ENCODE data around the gene PRAC2. TPM values are rescaled to one million over a fixed set of nuclear protein-coding genes. Genes with fewer than 3 reads are reported as not detected.
A peak's percentile ranks its signal among the peaks of the same experiment; 100 is the strongest.

Gene PRAC2
- total RNA-seq, 1 donor from 2014 or later: not detected

GRCh38 chr17:48723423-48724250, 652 bp downstream of the PRAC2 start:
- FAIRE-seq: no peak

GRCh38 chr17:48724251-48725003, 1.4 kb downstream of the PRAC2 start:
- DNase-seq (ENCODE audit: low read depth) (peak; percentile 41), FAIRE-seq (no peak)
- no peaks in the 10 kb centered on the region for H3K36me3 ChIP-seq (ENCODE audit: control insufficient read depth, insufficient read depth, low read length)
- H3K4me3 ChIP-seq (ENCODE audit: low read depth, low read length): no peak overlapping the region
- TF ChIP-seq CTCF (IDR thresholded peaks at IDR 0.05; ENCODE audit: insufficient read depth, low read length, severe bottlenecking): peak; percentile 72
- peaks cover 90% of the 10 kb centered on the region for H3K27me3 ChIP-seq (ENCODE audit: control insufficient read depth, insufficient read depth, low read length)

More at GRCh38 chr17:48723423-48724250, 652 bp downstream of the PRAC2 start:
- Histone ChIP-seq H3K36me3 (ENCODE audit: control insufficient read depth, insufficient read depth, low read length) (no peaks in the 10 kb centered on the region), H3K4me3 (ENCODE audit: low read depth, low read length) (no peak overlapping the region), H3K27me3 (ENCODE audit: control insufficient read depth, insufficient read depth, low read length) (peaks cover 90% of the 10 kb centered on the region)
- no peak for TF ChIP-seq CTCF (IDR thresholded peaks at IDR 0.05; ENCODE audit: insufficient read depth, low read length, severe bottlenecking)
- no peak for DNase-seq (ENCODE audit: low read depth)

- H3K4me3 ChIP-seq (ENCODE audit: low read depth, low read length): no peak overlapping the region
Observed at GRCh38 chr17:48725004-48725287, 2.0 kb downstream of the PRAC2 start.

GRCh38 chr17:48725288-48726064, 2.5 kb downstream of the PRAC2 start:
- no peaks in the 10 kb centered on the region for H3K36me3 ChIP-seq (ENCODE audit: control insufficient read depth, insufficient read depth, low read length)
- no peak overlapping the region for H3K4me3 ChIP-seq (ENCODE audit: low read depth, low read length)
- DNase-seq (ENCODE audit: low read depth): no peak
- H3K27me3 ChIP-seq (ENCODE audit: control insufficient read depth, insufficient read depth, low read length): peaks cover 92% of the 10 kb centered on the region
- no peak for TF ChIP-seq CTCF (IDR thresholded peaks at IDR 0.05; ENCODE audit: insufficient read depth, low read length, severe bottlenecking)
- FAIRE-seq: no peak

More at GRCh38 chr17:48725004-48725287, 2.0 kb downstream of the PRAC2 start:
- H3K27me3 ChIP-seq (ENCODE audit: control insufficient read depth, insufficient read depth, low read length): peaks cover 92% of the 10 kb centered on the region
- FAIRE-seq (no peak), DNase-seq (ENCODE audit: low read depth) (no peak)
- no peaks in the 10 kb centered on the region for H3K36me3 ChIP-seq (ENCODE audit: control insufficient read depth, insufficient read depth, low read length)
- no peak for TF ChIP-seq CTCF (IDR thresholded peaks at IDR 0.05; ENCODE audit: insufficient read depth, low read length, severe bottlenecking)

- FAIRE-seq: no peak
- Histone ChIP-seq H3K36me3 (ENCODE audit: control insufficient read depth, insufficient read depth, low read length) (no peaks in the 10 kb centered on the region), H3K27me3 (ENCODE audit: control insufficient read depth, insufficient read depth, low read length) (peaks cover 87% of the 10 kb centered on the region), H3K4me3 (ENCODE audit: low read depth, low read length) (no peak overlapping the region)
- DNase-seq (ENCODE audit: low read depth): no peak
- TF ChIP-seq CTCF (IDR thresholded peaks at IDR 0.05; ENCODE audit: insufficient read depth, low read length, severe bottlenecking): no peak
Observed at GRCh38 chr17:48726114-48726915, 3.3 kb downstream of the PRAC2 start.
